Psoas muscle (tissue), 8 donors: ENCODE results near the gene CAPS. TPM values are rescaled to one million over a fixed set of nuclear protein-coding genes. Genes with fewer than 3 reads are reported as not detected.

Source experiments
- ATAC-seq, 4 donors: fragments of 200-7000 bp; cut with Tn5 transposase; one replicate each; pipeline ENCODE4 v1.9.1; 2020; ENCODE audit warnings: moderate library complexity in 3 of 4, mild to moderate bottlenecking in 2 of 4
- DNase-seq, 2 donors: peaks; one replicate each; pipeline ENCODE4 v3.0.0-alpha.2; 2020
- H3K27ac ChIP-seq: fragments of 200-600 bp; one replicate; pipeline ENCODE4 v1.8.0; 2022
- H3K27me3 ChIP-seq, 3 donors: fragments of 200-600 bp in 1 of 3; one replicate each; pipeline versions ENCODE4 v1.6.1 to v1.8.0; 2013 to 2022; ENCODE audit warnings: low read length in 2 of 3, mild to moderate bottlenecking in 2 of 3, moderate library complexity in 1 of 3; ENCODE audit not compliant: insufficient read depth in 3 of 3
- H3K36me3 ChIP-seq, 2 donors: fragments of 200-600 bp in 1 of 2; one replicate each; pipeline versions ENCODE4 v1.6.1 to v1.8.0; 2013 to 2022; ENCODE audit warnings: low read depth in 1 of 2, mild to moderate bottlenecking in 1 of 2, moderate library complexity in 1 of 2; ENCODE audit not compliant: insufficient read depth in 1 of 2
- H3K4me1 ChIP-seq: fragments of 200-600 bp; one replicate; pipeline ENCODE4 v1.8.0; 2022
- H3K4me3 ChIP-seq: fragments of 200-600 bp; one replicate; pipeline ENCODE4 v1.8.0; 2022; ENCODE audit warnings: mild to moderate bottlenecking
- H3K9me3 ChIP-seq: fragments of 200-600 bp; one replicate; pipeline ENCODE4 v1.8.0; 2022
- WGBS, 3 donors: extraction: QIAGEN DNeasy Blood & Tissue Kit; methylation state at CpG; one replicate each; pipeline versions ENCODE4 v1.1.6 to v1.1.7; 2013; 5-methylcytosine and 5-hydroxymethylcytosine counted together
- intact Hi-C, 2 donors: fragments of 100-400 bp; cut with DNase I; formaldehyde crosslinking; loops; one replicate each; pipeline versions ENCODE4 v1.11.0 to v1.14.2; 2022
- polyA plus RNA-seq, 3 donors: library from polyadenylated mRNA; stranded (reverse); fragments of 200-250 nt; gene quantifications; one replicate each; pipeline ENCODE4 v1.2.3, GENCODE V29; 2013
- total RNA-seq, 4 donors: library from RNA; stranded (reverse); fragmentation: NEBNext Ultra II Directional in 2 of 4; extraction: Animal tissue kit (Norgen Biotek cat#: 25700) in 2 of 4; gene quantifications; one replicate each; pipeline versions ENCODE4 v1.2.1 to v1.2.4, GENCODE V29; 2021 to 2023
- TF ChIP-seq, protein P1 (sequence below): fragments of 200-600 bp; IDR thresholded peaks from one replicate; pipeline ENCODE4 v1.8.0; 2022; ENCODE audit warnings: antibody characterized with exemption
- donor health status: healthy with polysubstance abuse.
- donor health status: DM: no; HTN: no; CAD: no; lungs with moderate emphysema.
- donor health status: Bipolar disorder and iron deficiency.
- donor health status: healthy.
- donor health status: DM: yes; HTN: yes; CAD: no.
- donor health status: DM: no; HTN: no; CAD: no.
- donor health status: DM: no; HTN: no; CAD: no.
- donor health status: DM: yes; HTN: yes; CAD: no.

The CAPS gene
- total and polyA plus RNA-seq, 7 donors = 1.2 to 2.9 (median 1.5) TPM

DNA sequence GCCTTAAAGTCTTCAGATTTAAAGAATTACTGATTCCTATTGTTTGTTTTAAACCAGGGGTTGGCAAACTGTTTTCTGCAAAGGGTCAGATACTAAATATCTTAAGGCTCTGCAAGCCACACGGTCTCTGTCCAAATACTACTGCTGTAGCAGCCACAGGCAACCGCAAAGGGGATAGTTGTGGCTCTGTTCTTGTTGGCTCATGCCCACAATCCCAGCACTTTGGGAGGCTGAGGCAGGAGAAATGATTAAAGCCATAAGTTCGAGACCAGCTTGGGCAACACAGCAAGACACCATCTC lies 41.5 kb downstream of the CAPS start:
- H3K27ac ChIP-seq = peak overlapping the region; percentile 64
- no peaks in the 10 kb centered on the region for H3K27me3 ChIP-seq
- DNase-seq (no peak), ATAC-seq (no peak)
- H3K9me3 ChIP-seq = no peaks in the 10 kb centered on the region
- TF ChIP-seq, protein P1, sequence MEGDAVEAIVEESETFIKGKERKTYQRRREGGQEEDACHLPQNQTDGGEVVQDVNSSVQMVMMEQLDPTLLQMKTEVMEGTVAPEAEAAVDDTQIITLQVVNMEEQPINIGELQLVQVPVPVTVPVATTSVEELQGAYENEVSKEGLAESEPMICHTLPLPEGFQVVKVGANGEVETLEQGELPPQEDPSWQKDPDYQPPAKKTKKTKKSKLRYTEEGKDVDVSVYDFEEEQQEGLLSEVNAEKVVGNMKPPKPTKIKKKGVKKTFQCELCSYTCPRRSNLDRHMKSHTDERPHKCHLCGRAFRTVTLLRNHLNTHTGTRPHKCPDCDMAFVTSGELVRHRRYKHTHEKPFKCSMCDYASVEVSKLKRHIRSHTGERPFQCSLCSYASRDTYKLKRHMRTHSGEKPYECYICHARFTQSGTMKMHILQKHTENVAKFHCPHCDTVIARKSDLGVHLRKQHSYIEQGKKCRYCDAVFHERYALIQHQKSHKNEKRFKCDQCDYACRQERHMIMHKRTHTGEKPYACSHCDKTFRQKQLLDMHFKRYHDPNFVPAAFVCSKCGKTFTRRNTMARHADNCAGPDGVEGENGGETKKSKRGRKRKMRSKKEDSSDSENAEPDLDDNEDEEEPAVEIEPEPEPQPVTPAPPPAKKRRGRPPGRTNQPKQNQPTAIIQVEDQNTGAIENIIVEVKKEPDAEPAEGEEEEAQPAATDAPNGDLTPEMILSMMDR = no peak
- WGBS, 3 donors = 58 to 85% (median 61%) methylated on average over 3 of the region's 3 CpGs
- H3K4me3 ChIP-seq = no peak overlapping the region
- intact Hi-C loops = no loop called here
- peaks cover 63% of the 10 kb centered on the region for H3K4me1 ChIP-seq
- H3K36me3 ChIP-seq = peaks cover 0 to 4% of the 10 kb centered on the region in 2 donors

DNA sequence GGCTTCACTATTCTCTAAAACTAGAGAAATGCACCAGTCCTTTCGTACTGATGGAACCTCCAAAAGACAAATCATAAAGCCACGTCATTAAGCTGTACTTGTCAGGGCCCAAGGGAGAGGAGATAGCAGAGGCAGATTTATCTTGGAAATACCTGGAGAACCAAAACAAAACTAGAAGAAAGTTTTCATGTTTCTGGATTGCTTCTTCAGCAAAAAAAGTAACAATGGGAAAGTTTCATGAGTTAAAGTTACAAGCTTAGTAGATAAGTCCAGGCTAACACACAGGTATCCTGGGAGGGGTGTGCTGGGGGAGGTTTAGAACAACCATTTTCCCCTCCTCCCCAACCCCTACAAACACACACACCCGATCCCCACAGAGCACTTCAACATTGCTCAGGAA lies 42.3 kb downstream of the CAPS start:
- H3K9me3 ChIP-seq = no peaks in the 10 kb centered on the region
- intact Hi-C loops = no loop called here
- ATAC-seq = no peak
- H3K27me3 ChIP-seq = no peaks in the 10 kb centered on the region
- no peak overlapping the region for H3K27ac ChIP-seq
- H3K4me1 ChIP-seq = peaks cover 61% of the 10 kb centered on the region
- 73 to 76% (median 75%) methylated on average over 3 of the region's 3 CpGs for WGBS, 3 donors
- H3K36me3 ChIP-seq = peaks cover 0 to 4% of the 10 kb centered on the region in 2 donors
- no peak overlapping the region for H3K4me3 ChIP-seq
- TF ChIP-seq, protein P1 = no peak
- no peak for DNase-seq

DNA sequence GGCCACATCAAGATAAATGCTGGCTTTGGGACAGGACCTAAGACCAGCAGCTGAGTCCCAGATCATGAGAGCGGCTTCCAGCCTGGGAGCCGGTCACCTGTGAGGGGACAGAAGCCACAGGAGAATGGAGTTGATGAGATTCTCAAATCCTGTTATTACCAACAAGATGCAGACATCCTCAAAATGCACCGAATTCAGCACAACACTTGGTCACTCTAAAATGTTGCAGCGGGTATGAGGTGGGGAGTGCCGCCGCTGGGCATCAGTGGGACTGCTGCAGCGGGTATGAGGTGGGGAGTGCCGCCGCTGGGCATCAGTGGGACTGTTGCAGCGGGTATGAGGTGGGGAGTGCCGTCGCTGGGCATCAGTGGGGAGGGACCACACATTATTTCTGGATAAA lies 42.7 kb downstream of the CAPS start:
- intact Hi-C loops = no loop called here
- DNase-seq = no peak

DNA sequence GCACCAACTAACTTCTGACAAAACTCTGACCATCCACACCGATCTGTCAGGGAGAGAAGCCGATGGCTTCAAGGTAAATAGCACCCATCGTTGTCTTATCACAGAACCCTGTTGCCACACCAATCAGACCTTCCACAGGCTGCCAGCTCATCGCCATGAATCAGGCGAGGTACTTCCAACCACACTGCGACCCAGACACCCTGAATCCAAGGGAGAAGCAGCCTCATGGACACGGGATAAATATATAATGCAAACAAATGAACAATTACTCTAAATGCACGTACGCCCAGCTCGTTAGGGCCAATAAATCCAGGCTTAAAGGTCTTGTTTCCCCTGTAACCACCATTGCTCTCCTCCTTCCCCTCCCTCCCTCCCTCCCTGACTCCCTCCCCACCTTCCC lies 43.1 kb downstream of the CAPS start:
- H3K36me3 ChIP-seq = peaks cover 0 to 4% of the 10 kb centered on the region in 2 donors
- H3K27me3 ChIP-seq = no peaks in the 10 kb centered on the region
- H3K4me1 ChIP-seq = peaks cover 60% of the 10 kb centered on the region
- 80 to 87% (median 82%) methylated on average over 10 of the region's 10 CpGs for WGBS, 3 donors
- intact Hi-C loops = no loop called here
- H3K4me3 ChIP-seq = no peak overlapping the region
- H3K9me3 ChIP-seq = no peaks in the 10 kb centered on the region
- no peak overlapping the region for H3K27ac ChIP-seq
- ATAC-seq = no peak
- TF ChIP-seq, protein P1 = no peak
- no peak for DNase-seq

More for the DNA sequence above, 42.7 kb downstream of the CAPS start:
- TF ChIP-seq, protein P1 = no peak
- 89 to 90% (median 89%) methylated on average over 12 of the region's 12 CpGs for WGBS, 3 donors
- Histone ChIP-seq H3K27me3 (no peaks in the 10 kb centered on the region), H3K27ac (no peak overlapping the region), H3K4me1 (peaks cover 60% of the 10 kb centered on the region), H3K9me3 (no peaks in the 10 kb centered on the region), H3K36me3 (peaks cover 0 to 4% of the 10 kb centered on the region in 2 donors), H3K4me3 (no peak overlapping the region)
- ATAC-seq = no peak

DNA sequence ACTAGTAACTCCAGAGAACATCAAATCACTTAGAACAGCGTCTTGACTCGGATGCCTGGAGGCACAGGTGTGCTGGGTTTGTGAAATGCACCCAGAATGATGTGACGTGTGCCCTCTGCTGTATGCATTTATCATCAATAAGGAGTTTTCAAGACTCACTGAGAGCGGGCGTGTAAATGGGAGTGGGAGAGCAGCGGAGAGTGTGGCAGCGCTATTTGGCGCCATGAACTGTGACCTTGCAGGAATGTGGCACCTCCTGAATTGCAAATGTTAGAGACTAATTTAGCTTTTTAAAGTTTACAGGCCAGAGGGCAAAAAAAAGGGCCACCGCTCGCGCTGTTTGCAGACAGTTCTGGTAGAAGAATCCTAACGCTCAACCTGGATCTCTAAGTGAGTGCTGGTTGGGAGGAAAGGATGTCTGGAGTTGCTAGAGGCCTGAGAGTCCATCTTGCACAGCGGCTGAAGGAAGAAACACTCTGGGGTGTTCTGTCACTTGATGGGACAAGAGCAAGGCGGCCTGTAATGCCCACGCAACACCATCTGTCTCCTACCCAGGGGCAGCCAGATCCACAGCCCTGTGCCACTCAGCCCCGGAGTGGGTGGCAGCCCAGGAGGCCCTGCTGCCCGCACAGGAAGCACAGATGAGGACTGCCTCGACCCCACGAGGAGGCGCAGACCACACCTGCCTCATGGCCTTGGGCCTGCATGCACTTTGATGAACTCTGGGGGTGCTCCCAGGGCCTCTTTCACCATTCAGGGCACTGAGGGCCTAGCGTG lies 44.2 kb downstream of the CAPS start:
- intact Hi-C loops = no loop called here
- TF ChIP-seq, protein P1 = no peak
- H3K4me1 ChIP-seq = peaks cover 60% of the 10 kb centered on the region
- 77 to 86% (median 81%) methylated on average over 21 of the region's 21 CpGs for WGBS, 3 donors
- ATAC-seq (no peak), DNase-seq (no peak)
- no peak overlapping the region for H3K27ac ChIP-seq
- H3K4me3 ChIP-seq = no peak overlapping the region
- no peaks in the 10 kb centered on the region for H3K27me3 ChIP-seq
- H3K36me3 ChIP-seq = peaks cover 0 to 4% of the 10 kb centered on the region in 2 donors
- H3K9me3 ChIP-seq = no peaks in the 10 kb centered on the region
